NOMO-1 treated with DMSO at 0.1 percent for 48 hours (cell line): ENCODE results near the gene ITGB8.

ENCODE experiments used
- DNase-seq: peaks from one replicate; lab custom pipeline; 2025; ENCODE audit not compliant: unreplicated experiment; lab: John Stamatoyannopoulos, UW

Gene ITGB8

GRCh38 chr7:20340839-20341238, 10.1 kb downstream of the ITGB8 start:
- no peak for DNase-seq

GRCh38 chr7:20343205-20343604, 12.5 kb downstream of the ITGB8 start:
- no peak for DNase-seq

GRCh38 chr7:20343941-20344340, 13.2 kb downstream of the ITGB8 start:
- DNase-seq = no peak

GRCh38 chr7:20344396-20344795, 13.7 kb downstream of the ITGB8 start:
- DNase-seq = no peak

GRCh38 chr7:20346577-20346976, 15.9 kb downstream of the ITGB8 start:
- DNase-seq = no peak

GRCh38 chr7:20347680-20348079, 17.0 kb downstream of the ITGB8 start:
- DNase-seq = no peak

- DNase-seq = no peak
These were observed 17.6 kb downstream of the ITGB8 start for GRCh38 chr7:20348125-20348807.

- DNase-seq = no peak
These were observed 19.8 kb downstream of the ITGB8 start for GRCh38 chr7:20350518-20350951.

GRCh38 chr7:20350996-20351692, 20.4 kb downstream of the ITGB8 start:
- no peak for DNase-seq

GRCh38 chr7:20351901-20352300, 21.2 kb downstream of the ITGB8 start:
- no peak for DNase-seq

- DNase-seq = no peak
These were observed 22.0 kb downstream of the ITGB8 start for GRCh38 chr7:20352573-20353306.

GRCh38 chr7:20354610-20355528, 24.2 kb downstream of the ITGB8 start:
- no peak for DNase-seq

- no peak for DNase-seq
These were observed 27.4 kb downstream of the ITGB8 start for GRCh38 chr7:20358106-20358505.

GRCh38 chr7:20358762-20359282, 28.1 kb downstream of the ITGB8 start:
- no peak for DNase-seq

- DNase-seq = no peak
These were observed 28.8 kb downstream of the ITGB8 start for GRCh38 chr7:20359341-20359963.

GRCh38 chr7:20362574-20363253, 32.0 kb downstream of the ITGB8 start:
- DNase-seq = no peak

GRCh38 chr7:20364571-20365196, 34.0 kb downstream of the ITGB8 start:
- no peak for DNase-seq

GRCh38 chr7:20365486-20365885, 34.8 kb downstream of the ITGB8 start:
- no peak for DNase-seq

GRCh38 chr7:20374399-20374798, 43.7 kb downstream of the ITGB8 start:
- no peak for DNase-seq
